HEK293T (cell line): ENCODE measurements around the gene CSF2RB.

Experiments
- CTCF ChIA-PET: fragments of 350-600 bp; formaldehyde crosslinking; extraction: SDS; loops from one replicate; lab custom pipeline; 2021; ENCODE audit warnings: antibody characterized with exemption, inconsistent platforms; lab: Yijun Ruan, JAX
- POLR2A ChIA-PET: fragments of 350-600 bp; formaldehyde crosslinking; extraction: SDS; loops from one replicate; lab custom pipeline; 2020; ENCODE audit warnings: antibody characterized with exemption, inconsistent platforms; lab: Yijun Ruan, JAX
- DNase-seq: peaks from one replicate; pipeline ENCODE4 v3.0.0; 2012; ENCODE audit warnings: mixed read lengths; ENCODE audit errors: extremely low spot score
- ARNT ChIP-seq: fragments of 450-650 bp; IDR thresholded peaks from 2 replicates; pipeline ENCODE4 v1.6.1; 2017; ENCODE audit warnings: mild to moderate bottlenecking
- BHLHE40 ChIP-seq: fragments of 450-650 bp; IDR thresholded peaks from 2 replicates; pipeline ENCODE4 v1.6.1; 2016; ENCODE audit warnings: mild to moderate bottlenecking, moderate library complexity, borderline replicate concordance
- CTBP1 ChIP-seq: fragments of 450-650 bp; IDR thresholded peaks from 2 replicates; pipeline ENCODE4 v1.6.1; 2016; ENCODE audit warnings: borderline replicate concordance
- ELF4 ChIP-seq: fragments of 450-650 bp; IDR thresholded peaks from 2 replicates; pipeline ENCODE4 v1.6.1; 2017; ENCODE audit warnings: antibody characterized with exemption
- FOXA1 ChIP-seq: fragments of 450-650 bp; IDR thresholded peaks from 2 replicates; pipeline ENCODE4 v1.6.1; 2016; ENCODE audit warnings: mild to moderate bottlenecking
- FOXK2 ChIP-seq: fragments of 450-650 bp; IDR thresholded peaks from 2 replicates; pipeline ENCODE4 v1.6.1; 2016; ENCODE audit warnings: mild to moderate bottlenecking
- FOXM1 ChIP-seq: fragments of 450-650 bp; IDR thresholded peaks from 2 replicates; pipeline ENCODE4 v1.6.1; 2017; ENCODE audit warnings: mild to moderate bottlenecking, borderline replicate concordance
- HDGF ChIP-seq: fragments of 450-650 bp; IDR thresholded peaks from 2 replicates; pipeline ENCODE4 v1.6.1; 2017; ENCODE audit warnings: antibody characterized with exemption, borderline replicate concordance
- L3MBTL2 ChIP-seq: fragments of 450-650 bp; conservative IDR thresholded peaks from 2 replicates; pipeline ENCODE4 v1.6.1; 2016; ENCODE audit warnings: mild to moderate bottlenecking
- LEF1 ChIP-seq: fragments of 450-650 bp; IDR thresholded peaks from 2 replicates; pipeline ENCODE4 v1.6.1; 2017; ENCODE audit warnings: mild to moderate bottlenecking, borderline replicate concordance
- NFRKB ChIP-seq: fragments of 450-650 bp; IDR thresholded peaks from 2 replicates; pipeline ENCODE4 v1.6.1; 2016; ENCODE audit warnings: mild to moderate bottlenecking, moderate library complexity
- PKNOX1 ChIP-seq: fragments of 450-650 bp; IDR thresholded peaks from 2 replicates; pipeline ENCODE4 v1.6.1; 2016
- SP1 ChIP-seq: fragments of 450-650 bp; IDR thresholded peaks from 2 replicates; pipeline ENCODE4 v1.6.1; 2017
- SUZ12 ChIP-seq: fragments of 450-650 bp; IDR thresholded peaks from 2 replicates; pipeline ENCODE4 v1.6.1; 2016; ENCODE audit warnings: mild to moderate bottlenecking
- TARDBP ChIP-seq: fragments of 450-650 bp; IDR thresholded peaks from 2 replicates; pipeline ENCODE4 v1.6.1; 2016
- ZNF384 ChIP-seq: fragments of 450-650 bp; IDR thresholded peaks from 2 replicates; pipeline ENCODE4 v1.6.1; 2016

CSF2RB gene

GRCh38 chr22:36893262-36893661, 20.2 kb upstream of the CSF2RB start:
- DNase-seq, result no peak
- POLR2A ChIA-PET, result no interaction called here
- no peak for TF ChIP-seq PKNOX1
- no peak for TF ChIP-seq ELF4
- no peak for TF ChIP-seq FOXA1
- TF ChIP-seq NFRKB, result no peak
- TF ChIP-seq HDGF, result no peak
- TF ChIP-seq TARDBP, result no peak
- no peak for TF ChIP-seq SP1
- TF ChIP-seq FOXM1, result no peak
- TF ChIP-seq BHLHE40, result no peak
- CTCF ChIA-PET, result no interaction called here

GRCh38 chr22:36894266-36894665, 19.2 kb upstream of the CSF2RB start:
- TF ChIP-seq ARNT, result no peak
- TF ChIP-seq BHLHE40, result no peak
- no peak for TF ChIP-seq HDGF
- TF ChIP-seq FOXK2, result no peak
- TF ChIP-seq ZNF384, result no peak
- TF ChIP-seq FOXM1, result no peak
- TF ChIP-seq TARDBP, result no peak
- TF ChIP-seq SUZ12, result no peak
- TF ChIP-seq ELF4, result no peak
- no peak for TF ChIP-seq SP1
- TF ChIP-seq FOXA1, result no peak
- TF ChIP-seq CTBP1, result no peak
- TF ChIP-seq LEF1, result no peak
- no peak for TF ChIP-seq NFRKB
- CTCF ChIA-PET, result interaction anchor here (1.0 kb wide), 1 partner anchor 38 kb away, joined by 5 read pairs; no protein-coding TSS in a partner anchor
- POLR2A ChIA-PET, result no interaction called here
- DNase-seq, result no peak

DNA sequence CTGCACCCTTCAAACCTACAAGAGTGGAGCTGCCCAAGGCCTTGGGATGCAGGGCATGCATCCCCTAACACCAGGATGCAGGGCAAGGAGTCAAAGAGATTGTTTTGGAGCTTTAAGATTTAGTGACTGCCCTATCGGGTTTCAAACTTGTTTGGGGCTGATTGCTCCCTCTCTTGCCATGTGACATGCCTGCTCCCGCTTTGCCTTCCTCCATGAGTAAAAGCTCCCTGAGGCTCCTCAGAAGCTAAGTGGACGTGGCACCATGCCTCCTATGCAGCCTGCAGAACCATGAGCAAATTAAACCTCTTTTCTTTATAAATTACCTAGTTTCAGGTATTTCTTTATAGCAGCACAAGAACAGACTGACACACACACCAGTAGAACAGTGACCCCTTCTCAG, 15.8 kb upstream of the CSF2RB start:
- TF ChIP-seq FOXM1 (no peak), LEF1 (no peak), ELF4 (no peak), ARNT (no peak), CTBP1 (no peak), SUZ12 (no peak), PKNOX1 (no peak), SP1 (no peak), ZNF384 (no peak), FOXK2 (no peak)

GRCh38 chr22:36898690-36899089, 14.7 kb upstream of the CSF2RB start:
- ChIA-PET CTCF (no interaction called here), POLR2A (no interaction called here)
- DNase-seq, result no peak
- TF ChIP-seq LEF1 (no peak), CTBP1 (no peak), L3MBTL2 (no peak), ARNT (no peak), NFRKB (no peak), SP1 (no peak), ZNF384 (no peak), FOXM1 (no peak), FOXA1 (no peak), TARDBP (no peak), BHLHE40 (no peak), PKNOX1 (no peak), HDGF (no peak), FOXK2 (no peak), ELF4 (no peak), SUZ12 (no peak)

More for the DNA sequence above, 15.8 kb upstream of the CSF2RB start:
- no peak for DNase-seq
- ChIA-PET POLR2A (no interaction called here), CTCF (no interaction called here)

DNA sequence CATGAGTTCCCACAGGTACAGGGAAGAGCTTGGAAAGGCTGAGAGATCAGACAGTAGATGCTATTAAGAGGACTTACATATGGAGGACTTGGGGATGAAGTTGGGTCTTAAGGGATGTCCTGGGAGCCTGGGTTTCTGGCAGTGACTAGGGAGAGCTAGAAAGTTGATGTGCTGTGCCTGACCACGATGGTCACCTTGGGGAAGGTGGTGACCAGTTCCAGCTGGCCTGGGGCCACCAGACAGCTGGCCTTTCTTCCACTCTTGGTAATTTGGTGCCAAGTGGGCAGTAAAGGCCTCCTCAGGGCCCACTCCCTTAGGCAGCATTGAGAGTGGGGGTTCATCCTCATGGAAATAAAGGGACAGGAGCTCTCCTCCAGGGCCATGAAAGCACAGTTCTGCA, 13.9 kb upstream of the CSF2RB start:
- DNase-seq, result no peak
- TF ChIP-seq NFRKB (no peak), BHLHE40 (no peak), TARDBP (no peak), PKNOX1 (no peak), FOXA1 (no peak), ARNT (no peak), LEF1 (no peak), FOXM1 (no peak), ZNF384 (no peak), FOXK2 (no peak), L3MBTL2 (no peak), ELF4 (no peak), HDGF (no peak), CTBP1 (no peak), SUZ12 (no peak), SP1 (no peak)
- ChIA-PET POLR2A (no interaction called here), CTCF (no interaction called here)

DNA sequence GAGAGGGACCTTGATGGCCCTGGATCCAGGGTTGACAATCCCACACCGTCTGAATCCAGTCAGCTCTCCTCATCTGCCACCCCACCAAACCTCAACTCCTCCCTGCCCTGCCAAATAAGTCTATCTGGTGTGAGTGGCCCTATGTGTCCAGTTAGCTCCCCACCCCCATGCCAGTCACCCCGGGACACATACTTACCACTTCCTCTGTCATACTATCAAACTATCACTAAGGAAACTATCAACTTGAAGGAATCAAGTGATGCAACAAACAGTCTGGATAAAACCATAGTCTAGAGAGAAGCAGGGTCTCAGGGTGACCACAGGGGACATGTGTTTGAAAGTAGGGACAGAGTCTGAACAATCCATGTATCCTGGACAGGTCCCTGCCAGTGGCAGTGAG, 13.2 kb upstream of the CSF2RB start:
- ChIA-PET POLR2A (no interaction called here), CTCF (no interaction called here)
- no peak for TF ChIP-seq LEF1
- TF ChIP-seq L3MBTL2, result no peak
- DNase-seq, result no peak
